Measurements from ENCODE around the gene ASIC2.

Gene ASIC2

GRCh38 chr17:33099906-33100305, 193.2 kb downstream of the ASIC2 start:
- Histone ChIP-seq H3F3A (ENCODE audit: control insufficient read depth, insufficient read depth) (no peaks in the 10 kb centered on the region), H3K9me3 (ENCODE audit: control insufficient read depth, insufficient read depth, low read length) (no peaks in the 10 kb centered on the region), H4K20me1 (ENCODE audit: control insufficient read depth, insufficient read depth, low read depth, low read length) (no peaks in the 10 kb centered on the region), H3K79me2 (ENCODE audit: control insufficient read depth, low read length) (no peaks in the 10 kb centered on the region), H3K36me3 (ENCODE audit: control insufficient read depth, low read length) (no peaks in the 10 kb centered on the region), H3K4me1 (ENCODE audit: control insufficient read depth, low read length) (no peaks in the 10 kb centered on the region), H3K27ac (ENCODE audit: low read depth, low read length) (no peak overlapping the region), H3K4me2 (ENCODE audit: low read length) (no peak overlapping the region), H3K9me2 (replicated peaks; ENCODE audit: control insufficient read depth, low read length) (no peaks in the 10 kb centered on the region), H3K4me3 (ENCODE audit: low read length) (no peak overlapping the region), H3K27me3 (ENCODE audit: control insufficient read depth, low read length) (0 out of 2 replicates have a peak, but pooled peaks cover 5% of the 10 kb centered on the region)
- TF ChIP-seq CTCF (IDR thresholded peaks at IDR 0.05; ENCODE audit: low read depth, low read length, poor library complexity, severe bottlenecking) (no peak), EZH2phosphoT487 (IDR thresholded peaks at IDR 0.05; ENCODE audit: borderline replicate concordance, low read length) (no peak)

GRCh38 chr17:33099252-33099651, 193.8 kb downstream of the ASIC2 start:
- Histone ChIP-seq H3K79me2 (ENCODE audit: control insufficient read depth, low read length) (no peaks in the 10 kb centered on the region), H4K20me1 (ENCODE audit: control insufficient read depth, insufficient read depth, low read depth, low read length) (no peaks in the 10 kb centered on the region), H3K9me3 (ENCODE audit: control insufficient read depth, insufficient read depth, low read length) (no peaks in the 10 kb centered on the region), H3K9me2 (replicated peaks; ENCODE audit: control insufficient read depth, low read length) (no peaks in the 10 kb centered on the region), H3K4me2 (ENCODE audit: low read length) (no peak overlapping the region), H3K27me3 (ENCODE audit: control insufficient read depth, low read length) (0 out of 2 replicates have a peak, but pooled peaks cover 5% of the 10 kb centered on the region), H3K4me1 (ENCODE audit: control insufficient read depth, low read length) (no peaks in the 10 kb centered on the region), H3K27ac (ENCODE audit: low read depth, low read length) (no peak overlapping the region), H3K36me3 (ENCODE audit: control insufficient read depth, low read length) (no peaks in the 10 kb centered on the region), H3K4me3 (ENCODE audit: low read length) (no peak overlapping the region), H3F3A (ENCODE audit: control insufficient read depth, insufficient read depth) (no peaks in the 10 kb centered on the region)
- TF ChIP-seq EZH2phosphoT487 (IDR thresholded peaks at IDR 0.05; ENCODE audit: borderline replicate concordance, low read length) (no peak), CTCF (IDR thresholded peaks at IDR 0.05; ENCODE audit: low read depth, low read length, poor library complexity, severe bottlenecking) (no peak)

GRCh38 chr17:33097411-33097810, 195.7 kb downstream of the ASIC2 start:
- no peak overlapping the region for H3K27ac ChIP-seq (ENCODE audit: low read depth, low read length)
- TF ChIP-seq EZH2phosphoT487 (IDR thresholded peaks at IDR 0.05; ENCODE audit: borderline replicate concordance, low read length) = no peak
- no peak for TF ChIP-seq CTCF (IDR thresholded peaks at IDR 0.05; ENCODE audit: low read depth, low read length, poor library complexity, severe bottlenecking)

More at GRCh38 chr17:33097411-33097810, 195.7 kb downstream of the ASIC2 start:
- Histone ChIP-seq H3K36me3 (ENCODE audit: control insufficient read depth, low read length) (no peaks in the 10 kb centered on the region), H3K4me1 (ENCODE audit: control insufficient read depth, low read length) (no peaks in the 10 kb centered on the region), H4K20me1 (ENCODE audit: control insufficient read depth, insufficient read depth, low read depth, low read length) (no peaks in the 10 kb centered on the region), H3F3A (ENCODE audit: control insufficient read depth, insufficient read depth) (no peaks in the 10 kb centered on the region), H3K4me3 (ENCODE audit: low read length) (no peak overlapping the region), H3K79me2 (ENCODE audit: control insufficient read depth, low read length) (no peaks in the 10 kb centered on the region), H3K9me3 (ENCODE audit: control insufficient read depth, insufficient read depth, low read length) (no peaks in the 10 kb centered on the region), H3K9me2 (replicated peaks; ENCODE audit: control insufficient read depth, low read length) (no peaks in the 10 kb centered on the region), H3K4me2 (ENCODE audit: low read length) (no peak overlapping the region), H3K27me3 (ENCODE audit: control insufficient read depth, low read length) (0 out of 2 replicates have a peak, but pooled peaks cover 5% of the 10 kb centered on the region)
